Fibroblast of lung (primary cell): ENCODE results near the gene KRT34. TPM values are rescaled to one million over a fixed set of nuclear protein-coding genes. Genes with fewer than 3 reads are reported as not detected.

ENCODE experiments used
- DNase-seq, 2 donors: peaks; one replicate each; pipeline versions ENCODE4 v3.0.0 to v3.0.0-alpha.2; 2010; ENCODE audit warnings: low read depth in 2 of 2
- H2AFZ ChIP-seq: 2 replicates; pipeline ENCODE4 v1.5.1; 2012; ENCODE audit warnings: low read length, control low read depth, inconsistent platforms
- H3K27ac ChIP-seq: 2 replicates; pipeline ENCODE4 v1.5.1; 2011; ENCODE audit warnings: low read length, control low read depth; ENCODE audit not compliant: insufficient read depth
- H3K27me3 ChIP-seq: 2 replicates; pipeline ENCODE4 v1.5.1; 2011; ENCODE audit warnings: mild to moderate bottlenecking, low read length; ENCODE audit not compliant: control insufficient read depth, insufficient read depth
- H3K36me3 ChIP-seq: 2 replicates; pipeline ENCODE4 v1.5.1; 2011; ENCODE audit warnings: low read length; ENCODE audit not compliant: control insufficient read depth, insufficient read depth
- H3K4me1 ChIP-seq: 2 replicates; pipeline ENCODE4 v1.5.1; 2011; ENCODE audit warnings: low read length; ENCODE audit not compliant: control insufficient read depth, insufficient read depth; ENCODE audit errors: extremely low read depth
- H3K4me2 ChIP-seq: 2 replicates; pipeline ENCODE4 v1.5.1; 2011; ENCODE audit warnings: low read length, control low read depth; ENCODE audit not compliant: insufficient read depth; ENCODE audit errors: extremely low read depth
- H3K4me3 ChIP-seq, 4 experiments: fragments of 200-600 bp in 1 of 4; sonication (generic) in 1 of 4; replicated peaks in 1 of 4; 2 replicates each; pipeline ENCODE4 v1.5.1; 2011 to 2016; ENCODE audit warnings: low read length in 4 of 4, low read depth in 3 of 4, mild to moderate bottlenecking in 3 of 4, control low read depth in 2 of 4, inconsistent platforms in 1 of 4, mixed read lengths in 1 of 4; ENCODE audit not compliant: insufficient read depth in 1 of 4; ENCODE audit errors: control extremely low read depth in 1 of 4
- H3K79me2 ChIP-seq: 2 replicates; pipeline ENCODE4 v1.5.1; 2012; ENCODE audit warnings: mild to moderate bottlenecking, low read length, inconsistent platforms; ENCODE audit not compliant: control insufficient read depth, insufficient read depth
- H3K9ac ChIP-seq: 2 replicates; pipeline ENCODE4 v1.5.1; 2011; ENCODE audit warnings: mild to moderate bottlenecking, low read length, control low read depth; ENCODE audit not compliant: insufficient read depth
- H3K9me3 ChIP-seq: 2 replicates; pipeline ENCODE4 v1.5.1; 2012; ENCODE audit warnings: low read depth, low read length; ENCODE audit not compliant: control insufficient read depth, insufficient read depth
- H4K20me1 ChIP-seq: 2 replicates; pipeline ENCODE4 v1.5.1; 2011; ENCODE audit warnings: low read length; ENCODE audit not compliant: control insufficient read depth, insufficient read depth; ENCODE audit errors: extremely low read depth
- EZH2 ChIP-seq: IDR thresholded peaks from 2 replicates; pipeline ENCODE4 v1.5.1; 2012; ENCODE audit warnings: low read length, control low read depth, mild to moderate bottlenecking; ENCODE audit errors: missing control alignments
- polyA plus RNA-seq, 2 donors: library from polyadenylated mRNA; depleted of rRNA in 1 of 2; stranded (reverse) in 1 of 2; unstranded in 1 of 2; fragments of >200 nt; gene quantifications; 2 replicates each; pipeline ENCODE4 v1.2.1, GENCODE V29; 2011 to 2012; ENCODE audit warnings: missing spikeins in 1 of 2
- total RNA-seq: library from RNA; depleted of rRNA; stranded (reverse); fragments of >200 nt; gene quantifications from 2 replicates; pipeline ENCODE4 v1.2.1, GENCODE V29; 2014
- TF ChIP-seq, protein P1 (sequence below), 2 donors: IDR thresholded peaks in 1 of 2; conservative IDR thresholded peaks in 1 of 2; 1 replicate in 1 of 2; 2 replicates in 1 of 2; pipeline ENCODE4 v1.5.1; 2011 to 2012; ENCODE audit warnings: low read length in 2 of 2, control low read depth in 1 of 2, inconsistent platforms in 1 of 2, low read depth in 1 of 2, mild to moderate bottlenecking in 1 of 2

The KRT34 gene
- total and polyA plus RNA-seq, 2 donors (not counting 1 experiment from before 2014, with no cell fraction given): under 0.01 to 1.00 TPM

DNA sequence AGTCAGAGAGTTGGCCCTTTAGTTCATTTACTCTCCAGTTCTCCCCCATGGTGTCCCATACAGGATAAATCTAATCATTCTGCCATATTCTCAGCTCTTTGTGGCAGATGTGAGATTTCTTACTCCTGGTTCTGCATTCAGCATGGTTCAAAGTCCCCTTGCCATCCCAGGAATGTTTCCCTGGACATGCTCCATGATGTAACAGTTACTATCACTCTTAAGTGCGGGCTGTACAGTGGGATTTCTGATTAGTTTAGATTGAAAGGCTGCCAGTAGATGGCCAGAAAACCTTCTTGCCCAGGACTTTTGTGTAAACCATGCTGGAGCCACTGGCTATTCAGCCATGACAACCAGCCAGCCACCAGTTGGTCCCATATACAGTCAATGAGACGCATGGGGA is 31.9 kb upstream of the KRT34 start:
- Histone ChIP-seq H4K20me1 (no peaks in the 10 kb centered on the region), H3K9me3 (no peaks in the 10 kb centered on the region), H3K36me3 (no peaks in the 10 kb centered on the region), H3K9ac (no peak overlapping the region), H3K27ac (no peak overlapping the region), H3K79me2 (no peaks in the 10 kb centered on the region), H3K27me3 (no peaks in the 10 kb centered on the region), H3K4me1 (peaks cover 7% of the 10 kb centered on the region), H2AFZ (no peak overlapping the region), H3K4me2 (no peak overlapping the region), H3K4me3 (no peak overlapping the region)
- TF ChIP-seq, protein P1, sequence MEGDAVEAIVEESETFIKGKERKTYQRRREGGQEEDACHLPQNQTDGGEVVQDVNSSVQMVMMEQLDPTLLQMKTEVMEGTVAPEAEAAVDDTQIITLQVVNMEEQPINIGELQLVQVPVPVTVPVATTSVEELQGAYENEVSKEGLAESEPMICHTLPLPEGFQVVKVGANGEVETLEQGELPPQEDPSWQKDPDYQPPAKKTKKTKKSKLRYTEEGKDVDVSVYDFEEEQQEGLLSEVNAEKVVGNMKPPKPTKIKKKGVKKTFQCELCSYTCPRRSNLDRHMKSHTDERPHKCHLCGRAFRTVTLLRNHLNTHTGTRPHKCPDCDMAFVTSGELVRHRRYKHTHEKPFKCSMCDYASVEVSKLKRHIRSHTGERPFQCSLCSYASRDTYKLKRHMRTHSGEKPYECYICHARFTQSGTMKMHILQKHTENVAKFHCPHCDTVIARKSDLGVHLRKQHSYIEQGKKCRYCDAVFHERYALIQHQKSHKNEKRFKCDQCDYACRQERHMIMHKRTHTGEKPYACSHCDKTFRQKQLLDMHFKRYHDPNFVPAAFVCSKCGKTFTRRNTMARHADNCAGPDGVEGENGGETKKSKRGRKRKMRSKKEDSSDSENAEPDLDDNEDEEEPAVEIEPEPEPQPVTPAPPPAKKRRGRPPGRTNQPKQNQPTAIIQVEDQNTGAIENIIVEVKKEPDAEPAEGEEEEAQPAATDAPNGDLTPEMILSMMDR (conservative IDR thresholded peaks at IDR 0.05 in 1 of 2, IDR thresholded peaks at IDR 0.05 in 1 of 2; ENCODE audit: low read depth in 1 of 2, low read length in 2 of 2): no peak
- no peak for TF ChIP-seq EZH2
- DNase-seq: peak in 1 of 2 donors; percentile 29

GRCh38 chr17:41413353-41413957 is 31.3 kb upstream of the KRT34 start:
- TF ChIP-seq, protein P1 (conservative IDR thresholded peaks at IDR 0.05 in 1 of 2, IDR thresholded peaks at IDR 0.05 in 1 of 2; ENCODE audit: low read depth in 1 of 2, low read length in 2 of 2): no peak
- no peak for TF ChIP-seq EZH2

DNA sequence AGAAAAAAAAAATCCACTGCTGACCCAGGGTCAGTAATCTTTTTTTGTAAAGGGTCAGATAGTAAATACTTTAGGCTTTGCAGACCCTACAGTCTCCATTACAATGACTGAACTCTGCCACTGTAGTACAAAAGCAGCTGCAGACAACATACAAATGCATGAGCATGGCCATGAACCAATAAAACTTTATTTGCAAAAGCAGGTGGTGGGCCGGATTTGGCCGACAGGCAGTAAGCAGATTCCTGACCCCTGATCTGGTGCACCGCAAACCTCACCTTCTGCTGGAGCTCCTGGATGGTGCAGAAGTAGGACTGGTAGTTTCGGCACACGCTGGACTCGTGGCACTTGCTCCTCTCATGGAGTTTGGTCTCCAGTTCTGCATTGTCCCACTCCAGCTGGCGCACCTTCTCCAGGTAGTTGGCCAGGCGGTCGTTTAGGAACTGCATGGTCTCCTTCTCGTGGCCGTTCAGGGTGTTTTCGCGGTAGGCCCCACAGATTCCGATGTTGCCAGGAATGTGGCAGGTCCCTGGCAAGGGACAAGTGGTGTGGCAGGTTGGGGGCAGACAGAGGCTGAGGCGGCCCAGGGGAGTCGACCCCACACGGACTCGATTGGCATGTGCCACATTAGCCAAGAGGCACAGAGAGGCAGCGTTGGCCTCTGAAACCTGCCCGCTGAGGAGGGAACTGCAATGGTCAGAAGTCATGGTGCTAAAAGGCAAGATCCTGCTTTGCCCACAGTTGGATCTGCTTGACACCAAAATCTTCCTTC is 29.1 kb upstream of the KRT34 start:
- H3K4me2 ChIP-seq: no peak overlapping the region
- no peaks in the 10 kb centered on the region for H3K27me3 ChIP-seq
- H3K9me3 ChIP-seq: no peaks in the 10 kb centered on the region
- no peak for DNase-seq
- H3K4me1 ChIP-seq: peaks cover 2% of the 10 kb centered on the region
- H3K4me3 ChIP-seq: no peak overlapping the region
- H3K27ac ChIP-seq: no peak overlapping the region
- H4K20me1 ChIP-seq: no peaks in the 10 kb centered on the region
- H3K36me3 ChIP-seq: no peaks in the 10 kb centered on the region
- H2AFZ ChIP-seq: no peak overlapping the region
- no peak overlapping the region for H3K9ac ChIP-seq
- H3K79me2 ChIP-seq: no peaks in the 10 kb centered on the region
- TF ChIP-seq, protein P1 (conservative IDR thresholded peaks at IDR 0.05 in 1 of 2, IDR thresholded peaks at IDR 0.05 in 1 of 2; ENCODE audit: low read depth in 1 of 2, low read length in 2 of 2): no peak
- TF ChIP-seq EZH2: no peak

More at GRCh38 chr17:41413353-41413957, 31.3 kb upstream of the KRT34 start:
- Histone ChIP-seq H4K20me1 (no peaks in the 10 kb centered on the region), H3K9me3 (no peaks in the 10 kb centered on the region), H3K4me2 (no peak overlapping the region), H3K27me3 (no peaks in the 10 kb centered on the region), H2AFZ (no peak overlapping the region), H3K27ac (no peak overlapping the region), H3K36me3 (no peaks in the 10 kb centered on the region), H3K4me3 (no peak overlapping the region), H3K4me1 (peaks cover 7% of the 10 kb centered on the region), H3K79me2 (no peaks in the 10 kb centered on the region), H3K9ac (no peak overlapping the region)
- DNase-seq: peak in 1 of 2 donors; percentile 66
